ENCODE results near the gene MYO15B.

Gene MYO15B

GRCh38 chr17:75611851-75612429 is 24.3 kb downstream of the MYO15B start:
- TF ChIP-seq FOXP2 (optimal IDR thresholded peaks at IDR 0.05; ENCODE audit: borderline replicate concordance, extremely low read depth, extremely low read length, insufficient read depth) (no peak), REST (IDR thresholded peaks at IDR 0.05; ENCODE audit: insufficient read depth in 1 of 2, low read depth in 2 of 2, low read length in 2 of 2) (no peak), POLR2AphosphoS5 (IDR thresholded peaks at IDR 0.05; ENCODE audit: low read depth, low read length) (no peak), TAF1 (IDR thresholded peaks at IDR 0.05; ENCODE audit: borderline replicate concordance, insufficient read depth, low read length) (no peak), SIN3A (IDR thresholded peaks at IDR 0.05; ENCODE audit: borderline replicate concordance, insufficient read depth, low read length) (no peak)

GRCh38 chr17:75612906-75613626 is 25.5 kb downstream of the MYO15B start:
- TF ChIP-seq FOXP2 (optimal IDR thresholded peaks at IDR 0.05; ENCODE audit: borderline replicate concordance, extremely low read depth, extremely low read length, insufficient read depth) (no peak), REST (IDR thresholded peaks at IDR 0.05; ENCODE audit: insufficient read depth in 1 of 2, low read depth in 2 of 2, low read length in 2 of 2) (no peak), SIN3A (IDR thresholded peaks at IDR 0.05; ENCODE audit: borderline replicate concordance, insufficient read depth, low read length) (no peak), POLR2AphosphoS5 (IDR thresholded peaks at IDR 0.05; ENCODE audit: low read depth, low read length) (no peak), TAF1 (IDR thresholded peaks at IDR 0.05; ENCODE audit: borderline replicate concordance, insufficient read depth, low read length) (no peak)

- TF ChIP-seq SIN3A (IDR thresholded peaks at IDR 0.05; ENCODE audit: borderline replicate concordance, insufficient read depth, low read length) (no peak), TAF1 (IDR thresholded peaks at IDR 0.05; ENCODE audit: borderline replicate concordance, insufficient read depth, low read length) (no peak), POLR2AphosphoS5 (IDR thresholded peaks at IDR 0.05; ENCODE audit: low read depth, low read length) (no peak), REST (IDR thresholded peaks at IDR 0.05; ENCODE audit: insufficient read depth in 1 of 2, low read depth in 2 of 2, low read length in 2 of 2) (no peak), FOXP2 (optimal IDR thresholded peaks at IDR 0.05; ENCODE audit: borderline replicate concordance, extremely low read depth, extremely low read length, insufficient read depth) (no peak)
These were observed 26.4 kb downstream of the MYO15B start for GRCh38 chr17:75614006-75614405.

- TF ChIP-seq REST (IDR thresholded peaks at IDR 0.05; ENCODE audit: insufficient read depth in 1 of 2, low read depth in 2 of 2, low read length in 2 of 2) (no peak), SIN3A (IDR thresholded peaks at IDR 0.05; ENCODE audit: borderline replicate concordance, insufficient read depth, low read length) (no peak), TAF1 (IDR thresholded peaks at IDR 0.05; ENCODE audit: borderline replicate concordance, insufficient read depth, low read length) (no peak), POLR2AphosphoS5 (IDR thresholded peaks at IDR 0.05; ENCODE audit: low read depth, low read length) (no peak), FOXP2 (optimal IDR thresholded peaks at IDR 0.05; ENCODE audit: borderline replicate concordance, extremely low read depth, extremely low read length, insufficient read depth) (no peak)
These were observed 27.1 kb downstream of the MYO15B start for GRCh38 chr17:75614556-75615270.

All from PFSK-1 (cell line).